ENCODE results near the gene NUPR1. TPM values are rescaled to one million over a fixed set of nuclear protein-coding genes. Genes with fewer than 3 reads are reported as not detected.
A peak's percentile ranks its signal among the peaks of the same experiment; 100 is the strongest.
"Not testable (repeated sequence)": the region's sequence is repeated elsewhere in the genome, so short reads cannot be mapped to it uniquely, and the experiment has no call there.

The NUPR1 gene
- total and polyA plus RNA-seq, 12 donors = 16.7 to 74.4 (median 33.1) TPM

DNA sequence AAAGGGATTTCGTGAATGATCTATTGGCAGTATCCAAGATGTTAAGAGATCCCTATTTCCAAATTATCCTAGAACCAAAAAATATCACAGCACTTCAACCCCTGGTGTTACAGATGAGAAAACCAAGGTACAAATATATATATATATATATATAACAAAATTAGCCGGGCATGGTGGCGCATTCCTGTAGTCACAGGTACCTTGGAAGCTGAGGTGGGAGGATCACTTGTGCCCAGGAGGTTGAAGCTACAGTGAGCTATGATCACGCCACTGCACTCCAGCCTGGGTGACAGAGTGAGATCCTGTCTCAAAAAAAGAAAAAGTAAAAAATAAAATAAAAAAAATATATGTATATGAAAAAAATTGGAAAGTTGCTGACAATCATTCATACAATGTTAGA, 46.3 kb downstream of the NUPR1 start:
- peaks cover 0 to 27% (median 7%) of the 10 kb centered on the region in 9 donors for H3K36me3 ChIP-seq
- peak overlapping the region in 9 of 10 donors; percentile 63 to 100 (median 92) for H3K4me3 ChIP-seq
- peaks cover 0 to 52% (median 14%) of the 10 kb centered on the region in 9 donors for H3K4me1 ChIP-seq
- intact Hi-C loops (cut with DNase I) = loop anchor here in 5 of 10 donors (1.0 to 10.0 kb wide), 5 partner anchors 45 to 125 kb away; partner anchors contain the start of genes SGF29 (in 3 of the 5) and NUPR1 (in 2 of the 5)
- WGBS, 2 donors = 51 to 60% methylated on average over 4 of the region's 4 CpGs
- H3K27ac ChIP-seq = peak overlapping the region in 9 of 10 donors; percentile 94 to 99 (median 96)
- H3K9me3 ChIP-seq = no peaks in the 10 kb centered on the region
- H3K27me3 ChIP-seq = peaks cover 0 to 3% (median 0%) of the 10 kb centered on the region in 7 donors
- DNase-seq = no peak
- ATAC-seq = no peak
- no peak for TF ChIP-seq CTCF (IDR thresholded peaks at IDR 0.05)

DNA sequence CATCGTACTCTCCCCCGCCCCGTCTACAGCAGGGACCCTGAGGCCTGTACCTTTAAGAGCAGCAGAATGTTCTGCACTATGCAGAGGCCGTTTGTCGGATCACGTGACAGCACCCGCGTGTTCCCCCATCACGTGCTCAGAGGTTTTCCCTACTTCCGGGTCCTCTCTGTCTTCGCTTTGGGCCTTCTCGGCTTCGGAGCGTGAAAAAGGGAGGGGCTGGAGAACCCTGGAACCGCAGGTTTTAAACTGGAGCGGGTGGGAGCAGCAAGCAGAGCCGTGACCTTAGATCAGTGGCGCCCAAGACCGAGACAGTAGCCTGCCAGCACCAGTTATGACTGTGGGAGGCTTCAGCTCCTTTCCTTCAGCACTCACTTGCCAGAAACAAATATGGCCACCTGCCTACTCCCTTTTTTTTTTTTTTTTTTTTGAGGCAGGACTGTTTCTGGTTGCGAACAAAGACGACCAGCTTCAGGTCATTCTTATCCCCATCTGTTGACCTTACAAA, 46.8 kb downstream of the NUPR1 start, which contains the start of gene CLN3:
TSS of gene CLN3 (minus strand) at position 105 of the 505 bp plus-strand sequence. CDS start 315 bp downstream, outside the sequence.
- peak within 1 kb of the TSS; percentile 91 to 99 (median 96) for H3K27ac ChIP-seq
- H3K9me3 ChIP-seq = no peaks in the 10 kb centered on the region
- H3K27me3 ChIP-seq = peaks cover 0 to 3% (median 0%) of the 10 kb centered on the region in 7 donors
- peak; percentile 87 to 94 for DNase-seq
- peaks cover 0 to 32% (median 8%) of the 10 kb centered on the region in 9 donors for H3K36me3 ChIP-seq
- peak within 1 kb of the TSS; percentile 63 to 100 (median 94) for H3K4me3 ChIP-seq
- H3K4me1 ChIP-seq = peaks cover 0 to 48% (median 14%) of the 10 kb centered on the region in 9 donors
- no peak for TF ChIP-seq CTCF (IDR thresholded peaks at IDR 0.05)
- WGBS, 2 donors = 0 to 1% methylated on average over 21 of the region's 21 CpGs
- intact Hi-C loops (cut with DNase I) = loop anchor here in 5 of 10 donors (1.0 to 10.0 kb wide), 6 partner anchors 45 to 125 kb away; partner anchors contain the start of genes SGF29 (in 3 of the 5) and NUPR1 (in 2 of the 5)
- peak; percentile 96 to 99 (median 98) for ATAC-seq

DNA sequence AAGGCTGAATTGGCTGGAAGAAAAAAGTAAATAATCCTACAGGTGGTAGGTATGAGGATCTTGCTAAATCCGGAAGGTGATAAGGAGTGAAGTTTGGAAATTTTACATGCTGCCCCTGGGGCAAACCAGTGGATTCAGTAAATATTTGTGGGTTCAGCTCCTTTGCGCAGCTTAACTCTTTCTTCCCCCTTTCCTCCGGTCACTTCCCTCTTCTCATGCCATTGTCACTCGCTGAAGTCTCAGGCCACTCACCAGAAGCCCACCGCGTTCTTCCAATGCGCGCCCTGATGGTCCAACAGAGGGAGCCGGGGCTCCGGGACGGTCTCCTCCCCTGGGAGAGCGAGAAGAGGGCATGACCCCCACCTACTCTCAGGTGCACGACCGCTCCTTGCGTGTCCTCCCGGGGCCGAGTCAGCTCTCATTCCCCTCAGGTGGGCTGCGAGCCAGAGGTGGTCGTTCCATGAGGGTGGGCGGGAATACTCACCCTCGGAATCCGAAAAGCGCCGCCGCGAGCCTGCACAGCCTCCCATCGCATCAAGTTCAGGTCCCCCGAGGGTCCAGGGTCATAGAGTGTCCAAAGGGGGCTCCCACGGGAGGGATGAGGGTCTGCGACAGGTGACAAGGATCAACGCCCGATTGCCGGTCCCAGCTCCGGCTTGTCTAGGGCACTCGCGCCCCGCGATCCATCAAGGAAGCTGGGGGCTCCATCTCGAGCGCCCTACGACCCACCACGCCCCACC, 47.4 kb downstream of the NUPR1 start:
- DNase-seq (peak; percentile 45 to 48), ATAC-seq (peak; percentile 21 to 80 (median 69))
- WGBS, 2 donors = 0 to 1% methylated on average over 40 to 42 of the region's 42 CpGs
- H3K36me3 ChIP-seq = peaks cover 0 to 38% (median 14%) of the 10 kb centered on the region in 9 donors
- peak in 7 of 9 donors; percentile 19 to 59 (median 47) for TF ChIP-seq CTCF (IDR thresholded peaks at IDR 0.05)
- peak overlapping the region; percentile 91 to 99 (median 96) for H3K27ac ChIP-seq
- H3K4me3 ChIP-seq = peak overlapping the region; percentile 63 to 100 (median 94)
- H3K4me1 ChIP-seq = peaks cover 0 to 41% (median 14%) of the 10 kb centered on the region in 9 donors
- no peaks in the 10 kb centered on the region for H3K9me3 ChIP-seq
- H3K27me3 ChIP-seq = peaks cover 0 to under 1% (median 0%) of the 10 kb centered on the region in 7 donors
- intact Hi-C loops (cut with DNase I) = loop anchor here in 5 of 10 donors (2.0 to 10.0 kb wide), 5 partner anchors 46 to 126 kb away; partner anchors contain the start of genes NUPR1 (in 2 of the 5) and SGF29 (in 2 of the 5)

- H3K27me3 ChIP-seq = no peaks in the 10 kb centered on the region
These were observed 52.5 kb downstream of the NUPR1 start for GRCh38 chr16:28486266-28486665.

DNA sequence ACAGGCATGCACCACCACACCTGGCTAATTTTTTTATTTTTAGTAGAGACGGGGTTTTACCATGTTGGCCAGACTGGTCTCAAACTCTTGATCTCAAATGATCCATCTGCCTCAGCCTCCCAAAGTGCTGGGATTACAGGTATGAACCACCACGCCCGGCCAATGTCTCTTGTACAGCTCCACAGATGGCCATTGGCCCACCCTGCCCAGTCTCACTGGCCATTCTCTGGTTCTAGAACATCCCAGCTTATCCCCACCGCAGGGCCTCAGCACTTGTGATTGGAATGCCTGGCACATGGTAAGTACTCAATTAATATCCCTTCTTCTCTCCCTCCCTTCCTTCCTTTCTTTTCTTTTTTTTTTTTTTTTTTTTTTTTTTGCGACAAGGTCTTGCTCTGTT, 55.4 kb downstream of the NUPR1 start:
- WGBS, 2 donors = 93 to 95% methylated on average over 4 to 5 of the region's 5 CpGs
- not testable (repeated sequence) for H3K27ac ChIP-seq, DNase-seq, ATAC-seq, H3K4me1 ChIP-seq, H3K9me3 ChIP-seq, H3K4me3 ChIP-seq, H3K27me3 ChIP-seq
- intact Hi-C loops (cut with DNase I) = loop anchor here in 1 of 10 donors (10.0 kb wide), 1 partner anchor 441 kb away; the partner anchor contains the start of gene RABEP2
- H3K36me3 ChIP-seq = peaks cover 0 to 97% (median 25%) of the 10 kb centered on the region in 9 donors

More at GRCh38 chr16:28486266-28486665, 52.5 kb downstream of the NUPR1 start:
- ATAC-seq (no peak), DNase-seq (no peak)
- TF ChIP-seq CTCF (IDR thresholded peaks at IDR 0.05) = no peak
- peaks cover 0 to 15% (median 8%) of the 10 kb centered on the region in 9 donors for H3K4me1 ChIP-seq
- WGBS, 2 donors = 96 to 97% methylated on average over 5 of the region's 5 CpGs
- intact Hi-C loops (cut with DNase I) = loop anchor here in 2 of 10 donors (5.0 to 10.0 kb wide), 2 partner anchors 61 to 439 kb away; partner anchors contain the start of gene RABEP2 (in 1 of the 2)
- H3K36me3 ChIP-seq = peaks cover 0 to 86% (median 24%) of the 10 kb centered on the region in 9 donors
- H3K27ac ChIP-seq = no peak overlapping the region
- no peak overlapping the region for H3K4me3 ChIP-seq
- no peaks in the 10 kb centered on the region for H3K9me3 ChIP-seq
